WTC11 (cell line): Measurements from ENCODE around the gene SIRT3. TPM values are rescaled to one million over a fixed set of nuclear protein-coding genes. Genes with fewer than 3 reads are reported as not detected.

Experiments
- ATAC-seq: fragments of 200-7000 bp; cut with Tn5 transposase; 2 replicates; pipeline ENCODE4 v1.10.0; 2021; ENCODE audit warnings: mild to moderate bottlenecking, moderate library complexity
- CTCF ChIA-PET: fragments of 300-600 bp; sonication (Branson Sonifier 250); formaldehyde crosslinking; loops from one replicate; lab custom pipeline; 2021; ENCODE audit warnings: antibody characterized with exemption; lab: Charles Lee
- POLR2A ChIA-PET: fragments of 350-600 bp; sonication (Branson Sonifier 250); formaldehyde crosslinking; loops from one replicate; lab custom pipeline; 2021; ENCODE audit warnings: antibody characterized with exemption; lab: Charles Lee
- DNase-seq: peaks from one replicate; pipeline ENCODE4 v3.0.0; 2021; ENCODE audit warnings: low spot score
- H3K27ac Mint-ChIP-seq: 2 replicates; pipeline ENCODE4 v1.8.0; 2021; ENCODE audit warnings: mixed read lengths
- H3K27me3 Mint-ChIP-seq: 2 replicates; pipeline ENCODE4 v1.8.0; 2021; ENCODE audit warnings: low read depth, mild to moderate bottlenecking, moderate library complexity, mixed read lengths
- H3K36me3 Mint-ChIP-seq: 2 replicates; pipeline ENCODE4 v1.8.0; 2021; ENCODE audit warnings: mixed read lengths
- H3K4me1 Mint-ChIP-seq: 2 replicates; pipeline ENCODE4 v1.8.0; 2022; ENCODE audit warnings: mixed read lengths
- H3K4me3 Mint-ChIP-seq: 2 replicates; pipeline ENCODE4 v1.8.0; 2021; ENCODE audit warnings: mild to moderate bottlenecking, moderate library complexity, mixed read lengths
- H3K9me3 Mint-ChIP-seq: 2 replicates; pipeline ENCODE4 v1.8.0; 2021; ENCODE audit warnings: mixed read lengths
- FOXP1 ChIP-seq: sonication (generic); formaldehyde crosslinking; IDR thresholded peaks from 2 replicates; pipeline ENCODE4 v1.8.0; 2022; ENCODE audit warnings: missing genetic modification reagents, mild to moderate bottlenecking, moderate library complexity, borderline replicate concordance
- GABPB1 ChIP-seq: sonication (generic); formaldehyde crosslinking; IDR thresholded peaks from 2 replicates; pipeline ENCODE4 v1.8.1; 2023; ENCODE audit warnings: mild to moderate bottlenecking, missing genetic modification reagents
- HMGA2 ChIP-seq: fragments of 250-450 bp; sonication (Bioruptor Pico); IDR thresholded peaks from 2 replicates; pipeline ENCODE4 v1.4.0; 2021; ENCODE audit warnings: mild to moderate bottlenecking, moderate library complexity
- KAT7 ChIP-seq: sonication (generic); formaldehyde crosslinking; IDR thresholded peaks from 2 replicates; pipeline ENCODE4 v1.8.1; 2023; ENCODE audit warnings: missing genetic modification reagents, mild to moderate bottlenecking, borderline replicate concordance
- STAT6 ChIP-seq: sonication (generic); formaldehyde crosslinking; conservative IDR thresholded peaks from 2 replicates; pipeline ENCODE4 v1.8.1; 2023; ENCODE audit warnings: mild to moderate bottlenecking, low read depth, missing genetic modification reagents, moderate library complexity
- ZNF281 ChIP-seq: sonication (generic); formaldehyde crosslinking; IDR thresholded peaks from 2 replicates; pipeline ENCODE4 v1.8.0; 2023; ENCODE audit warnings: mild to moderate bottlenecking, missing genetic modification reagents
- ZNF317 ChIP-seq: sonication (generic); formaldehyde crosslinking; IDR thresholded peaks from 2 replicates; pipeline ENCODE4 v1.8.1; 2023; ENCODE audit warnings: low read depth, mild to moderate bottlenecking, moderate library complexity, missing genetic modification reagents, borderline replicate concordance
- ZNF532 ChIP-seq: fragments of 250-450 bp; sonication (Bioruptor Pico); IDR thresholded peaks from 2 replicates; pipeline ENCODE4 v1.9.0; 2021; ENCODE audit warnings: mild to moderate bottlenecking, borderline replicate concordance
- ZNF671 ChIP-seq: fragments of 250-450 bp; sonication (Bioruptor Pico); IDR thresholded peaks from 2 replicates; pipeline ENCODE4 v1.8.0; 2021; ENCODE audit warnings: mild to moderate bottlenecking
- total RNA-seq: library from RNA; stranded (reverse); gene quantifications from 3 replicates; pipeline ENCODE4 v1.2.3, GENCODE V29; 2021
- TF ChIP-seq, protein P1 (sequence below): sonication (generic); formaldehyde crosslinking; conservative IDR thresholded peaks from 2 replicates; pipeline ENCODE4 v1.8.1; 2022; ENCODE audit warnings: mild to moderate bottlenecking, missing genetic modification reagents
- TF ChIP-seq, protein P2 (sequence below): sonication (generic); formaldehyde crosslinking; IDR thresholded peaks from 2 replicates; pipeline ENCODE4 v1.8.0; 2022; ENCODE audit warnings: mild to moderate bottlenecking, missing genetic modification reagents

Gene SIRT3
- total RNA-seq, 1 experiment from 2014 or later, result 21.0 TPM

GRCh38 chr11:282630-283360 lies 46.7 kb upstream of the SIRT3 start (continued):
- TF ChIP-seq ZNF281 (CRISPR knock-in tag) (no peak), ZNF532 (no peak), ZNF671 (no peak), GABPB1 (CRISPR knock-in tag) (no peak), ZNF317 (CRISPR knock-in tag) (no peak), KAT7 (CRISPR knock-in tag) (no peak)
- TF ChIP-seq, protein P1, sequence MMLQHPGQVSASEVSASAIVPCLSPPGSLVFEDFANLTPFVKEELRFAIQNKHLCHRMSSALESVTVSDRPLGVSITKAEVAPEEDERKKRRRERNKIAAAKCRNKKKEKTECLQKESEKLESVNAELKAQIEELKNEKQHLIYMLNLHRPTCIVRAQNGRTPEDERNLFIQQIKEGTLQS (CRISPR knock-in tag), result no peak

DNA sequence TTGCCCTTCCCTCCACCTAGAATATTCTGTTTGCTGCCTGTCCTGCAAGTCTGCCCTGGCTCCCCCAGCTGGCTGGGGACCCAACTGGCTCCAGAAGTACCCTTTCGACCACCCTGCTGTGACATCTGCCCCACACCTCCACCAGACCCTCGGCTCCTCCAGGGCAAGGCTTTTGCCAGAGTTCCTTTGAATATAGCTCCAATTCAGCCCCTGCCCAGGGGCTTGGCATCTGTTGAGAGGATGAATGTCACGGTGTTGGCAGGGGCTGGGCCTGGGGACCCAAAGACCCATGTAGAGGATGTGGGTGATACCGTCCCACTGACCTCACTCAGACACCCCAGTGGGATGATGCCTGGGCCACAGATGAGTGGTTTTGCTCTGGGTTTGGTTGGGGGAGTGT lies 46.0 kb upstream of the SIRT3 start:
- H3K9me3 Mint-ChIP-seq, result no peaks in the 10 kb centered on the region
- no peak for ATAC-seq
- H3K4me3 Mint-ChIP-seq, result no peak overlapping the region
- CTCF ChIA-PET, result interaction anchor here (0.9 to 5.8 kb wide), 5 partner anchors 9 to 31 kb away, joined by 3 to 53 read pairs (median 3); partner anchors contain the start of gene IFITM2
- POLR2A ChIA-PET, result interaction anchor here (1.2 kb wide), 1 partner anchor 17 kb away, joined by 3 read pairs; no protein-coding TSS in a partner anchor
- peaks cover 40% of the 10 kb centered on the region for H3K4me1 Mint-ChIP-seq
- peaks cover 53% of the 10 kb centered on the region for H3K27me3 Mint-ChIP-seq
- H3K36me3 Mint-ChIP-seq, result no peaks in the 10 kb centered on the region
- TF ChIP-seq FOXP1 (no peak), HMGA2 (CRISPR knock-in tag) (no peak), STAT6 (no peak)
- TF ChIP-seq, protein P2, sequence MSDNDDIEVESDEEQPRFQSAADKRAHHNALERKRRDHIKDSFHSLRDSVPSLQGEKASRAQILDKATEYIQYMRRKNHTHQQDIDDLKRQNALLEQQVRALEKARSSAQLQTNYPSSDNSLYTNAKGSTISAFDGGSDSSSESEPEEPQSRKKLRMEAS, result no peak
- no peak overlapping the region for H3K27ac Mint-ChIP-seq
- no peak for DNase-seq
